HG03095 (cell line): Measurements from ENCODE around the gene PKP3.
"Not testable (repeated sequence)": the region's sequence is repeated elsewhere in the genome, so short reads cannot be mapped to it uniquely, and the experiment has no call there.

Experiments
- ATAC-seq: cut with Tn5 transposase; IDR thresholded peaks from one replicate; pipeline ENCODE4 v1.9.1; 2021; ENCODE audit warnings: moderate library complexity; ENCODE audit not compliant: unreplicated experiment

PKP3 gene

GRCh38 chr11:393219-394033, 583 bp upstream of the PKP3 start:
- ATAC-seq: no peak

- ATAC-seq: no peak
These were observed 1.0 kb downstream of the PKP3 start for GRCh38 chr11:394858-395655.

GRCh38 chr11:395866-396265, 1.9 kb downstream of the PKP3 start:
- ATAC-seq: no peak

GRCh38 chr11:396511-396947, 2.5 kb downstream of the PKP3 start:
- ATAC-seq: peak; percentile 12

- peak; percentile 84 for ATAC-seq
These were observed 3.0 kb downstream of the PKP3 start for GRCh38 chr11:396948-397548.

GRCh38 chr11:398826-399225, 4.8 kb downstream of the PKP3 start:
- no peak for ATAC-seq

GRCh38 chr11:399731-400211, 5.8 kb downstream of the PKP3 start:
- no peak for ATAC-seq

GRCh38 chr11:400241-400689, 6.3 kb downstream of the PKP3 start:
- ATAC-seq: no peak

- not testable (repeated sequence) for ATAC-seq
These were observed 7.2 kb downstream of the PKP3 start for GRCh38 chr11:401196-401595.

- ATAC-seq: no peak
These were observed 9.2 kb downstream of the PKP3 start for GRCh38 chr11:403021-403760.

GRCh38 chr11:403761-404431, 9.9 kb downstream of the PKP3 start:
- ATAC-seq: no peak

- no peak for ATAC-seq
These were observed 10.7 kb downstream of the PKP3 start for GRCh38 chr11:404551-405264.

GRCh38 chr11:405323-405953, 11.4 kb downstream of the PKP3 start:
- ATAC-seq: no peak

GRCh38 chr11:405954-406795, 12.2 kb downstream of the PKP3 start:
- ATAC-seq: no peak

- ATAC-seq: peak; percentile 61
These were observed 13.0 kb downstream of the PKP3 start for GRCh38 chr11:406796-407650.

GRCh38 chr11:407651-408123, 13.7 kb downstream of the PKP3 start:
- ATAC-seq: no peak
